ENCODE data around the gene FAM193A. TPM values are rescaled to one million over a fixed set of nuclear protein-coding genes. Genes with fewer than 3 reads are reported as not detected.

FAM193A gene
- total and polyA plus RNA-seq, 12 donors = 12.9 to 30.8 (median 23.1) TPM

DNA sequence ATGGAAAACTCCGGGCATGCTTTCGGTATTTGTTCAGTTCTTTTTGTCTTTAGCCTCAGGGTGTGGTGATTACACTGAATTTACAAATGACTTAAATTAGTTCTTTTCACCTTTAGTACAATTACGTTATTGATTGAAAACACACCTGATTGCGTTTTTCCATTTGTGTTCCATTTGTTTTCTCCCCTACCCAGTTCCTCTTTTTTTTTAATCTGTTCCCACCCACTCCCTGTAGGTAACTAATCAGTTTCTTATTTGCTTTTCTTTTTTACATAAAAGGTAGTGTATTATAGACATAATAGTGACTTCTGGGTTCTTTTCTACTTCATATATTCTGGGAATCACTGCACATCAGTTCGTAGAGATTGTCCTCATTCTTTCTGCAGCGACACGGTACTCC lies 166.3 kb downstream of the FAM193A start:
- Histone ChIP-seq H3K27ac (no peak overlapping the region), H3K9me3 (replicated peaks in 1 of 3) (no peaks in the 10 kb centered on the region), H3K27me3 (no peaks in the 10 kb centered on the region), H3K36me3 (replicated peaks in 1 of 2) (peaks cover 0 to 66% of the 10 kb centered on the region in 2 donors), H3K4me3 (no peak overlapping the region), H3K4me1 (replicated peaks in 1 of 2) (no peaks in the 10 kb centered on the region)
- WGBS, 4 donors = 82 to 96% (median 89%) methylated on average over 7 of the region's 7 CpGs
- TF ChIP-seq POLR2A (IDR thresholded peaks at IDR 0.05) = no peak
- TF ChIP-seq, protein P1, sequence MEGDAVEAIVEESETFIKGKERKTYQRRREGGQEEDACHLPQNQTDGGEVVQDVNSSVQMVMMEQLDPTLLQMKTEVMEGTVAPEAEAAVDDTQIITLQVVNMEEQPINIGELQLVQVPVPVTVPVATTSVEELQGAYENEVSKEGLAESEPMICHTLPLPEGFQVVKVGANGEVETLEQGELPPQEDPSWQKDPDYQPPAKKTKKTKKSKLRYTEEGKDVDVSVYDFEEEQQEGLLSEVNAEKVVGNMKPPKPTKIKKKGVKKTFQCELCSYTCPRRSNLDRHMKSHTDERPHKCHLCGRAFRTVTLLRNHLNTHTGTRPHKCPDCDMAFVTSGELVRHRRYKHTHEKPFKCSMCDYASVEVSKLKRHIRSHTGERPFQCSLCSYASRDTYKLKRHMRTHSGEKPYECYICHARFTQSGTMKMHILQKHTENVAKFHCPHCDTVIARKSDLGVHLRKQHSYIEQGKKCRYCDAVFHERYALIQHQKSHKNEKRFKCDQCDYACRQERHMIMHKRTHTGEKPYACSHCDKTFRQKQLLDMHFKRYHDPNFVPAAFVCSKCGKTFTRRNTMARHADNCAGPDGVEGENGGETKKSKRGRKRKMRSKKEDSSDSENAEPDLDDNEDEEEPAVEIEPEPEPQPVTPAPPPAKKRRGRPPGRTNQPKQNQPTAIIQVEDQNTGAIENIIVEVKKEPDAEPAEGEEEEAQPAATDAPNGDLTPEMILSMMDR (IDR thresholded peaks at IDR 0.05) = no peak
- intact Hi-C loops (cut with DNase I) = no loop called here
- DNase-seq = no peak

DNA sequence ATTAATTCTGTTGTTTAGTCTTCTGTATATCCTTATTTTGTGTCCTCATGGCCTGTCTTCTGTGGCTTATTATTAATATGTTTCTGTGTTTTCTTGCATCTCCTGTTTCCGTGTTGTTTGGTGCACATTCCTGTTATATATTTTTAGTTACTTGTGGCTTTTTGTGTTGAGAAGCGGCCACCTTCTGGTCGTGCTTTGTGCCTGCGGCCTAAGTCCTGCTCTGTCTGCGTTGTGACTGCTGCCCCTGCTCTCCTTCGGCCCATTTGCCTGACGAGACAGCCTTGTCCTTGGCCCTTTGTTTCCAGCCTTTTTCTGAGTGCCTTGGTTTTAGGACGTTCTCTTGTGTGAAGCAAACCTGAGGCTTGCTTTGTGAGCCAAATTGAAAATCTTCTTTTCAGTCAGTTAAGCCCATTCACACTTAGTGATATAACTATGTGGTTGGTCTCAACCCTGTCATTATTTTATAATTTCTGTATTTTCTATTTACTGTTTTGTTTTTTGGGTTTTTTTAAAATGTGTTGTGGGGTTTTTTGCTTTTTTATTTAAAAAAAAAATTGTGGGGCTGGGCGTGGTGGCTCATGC lies 175.9 kb downstream of the FAM193A start:
- DNase-seq = peak in 1 of 7 donors; percentile 12
- intact Hi-C loops (cut with DNase I) = no loop called here
- WGBS, 4 donors = 58 to 75% (median 66%) methylated on average over 9 of the region's 9 CpGs
- TF ChIP-seq POLR2A (IDR thresholded peaks at IDR 0.05) = no peak
- TF ChIP-seq, protein P1 (IDR thresholded peaks at IDR 0.05) = peak in 2 of 6 experiments; percentile 13 to 29
- Histone ChIP-seq H3K4me3 (no peak overlapping the region), H3K27ac (no peak overlapping the region), H3K4me1 (replicated peaks in 1 of 2) (peaks cover 5 to 18% of the 10 kb centered on the region in 2 donors), H3K36me3 (replicated peaks in 1 of 2) (peaks cover 0 to 16% of the 10 kb centered on the region in 2 donors), H3K27me3 (no peaks in the 10 kb centered on the region), H3K9me3 (replicated peaks in 1 of 3) (no peaks in the 10 kb centered on the region)

DNA sequence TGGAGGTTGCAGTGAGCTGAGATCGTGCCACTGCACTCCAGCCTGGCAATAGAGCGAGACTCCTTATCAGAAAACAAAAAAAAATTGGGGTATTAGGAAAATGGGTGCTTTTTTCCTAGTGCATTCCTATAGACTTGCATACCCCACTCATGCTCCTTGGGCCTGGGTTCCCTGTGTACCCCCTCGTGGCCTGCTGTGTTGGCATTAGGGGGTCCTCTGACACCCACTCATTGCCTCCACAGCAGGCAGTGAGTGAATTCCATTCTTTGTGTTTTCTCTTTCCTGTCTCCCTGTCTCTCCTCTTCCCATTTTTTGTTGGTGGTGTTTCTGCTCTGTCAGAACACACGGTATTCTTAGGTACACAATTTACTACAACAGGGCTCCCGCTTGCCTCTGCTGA lies 176.9 kb downstream of the FAM193A start:
- no peak for TF ChIP-seq POLR2A (IDR thresholded peaks at IDR 0.05)
- TF ChIP-seq, protein P1 (IDR thresholded peaks at IDR 0.05) = no peak
- peaks cover 5 to 18% of the 10 kb centered on the region in 2 donors for H3K4me1 ChIP-seq (replicated peaks in 1 of 2)
- H3K27me3 ChIP-seq = no peaks in the 10 kb centered on the region
- no peaks in the 10 kb centered on the region for H3K9me3 ChIP-seq (replicated peaks in 1 of 3)
- DNase-seq = peak in 1 of 7 donors; percentile 13
- H3K4me3 ChIP-seq = no peak overlapping the region
- peak overlapping the region in 3 of 5 donors; percentile 2 to 82 (median 48) for H3K27ac ChIP-seq
- H3K36me3 ChIP-seq (replicated peaks in 1 of 2) = peaks cover 0 to 16% of the 10 kb centered on the region in 2 donors
- WGBS, 4 donors = 87 to 95% (median 93%) methylated on average over 5 of the region's 5 CpGs
- intact Hi-C loops (cut with DNase I) = no loop called here

- Histone ChIP-seq H3K4me3 (no peak overlapping the region), H3K9me3 (replicated peaks in 1 of 3) (no peaks in the 10 kb centered on the region), H3K27me3 (no peaks in the 10 kb centered on the region), H3K4me1 (replicated peaks in 1 of 2) (peaks cover 5 to 18% of the 10 kb centered on the region in 2 donors), H3K36me3 (replicated peaks in 1 of 2) (peaks cover 0 to 16% of the 10 kb centered on the region in 2 donors), H3K27ac (peak overlapping the region in 3 of 5 donors; percentile 23 to 82 (median 48))
- peak in 4 of 7 donors; percentile 24 to 64 (median 42) for DNase-seq
- intact Hi-C loops (cut with DNase I) = no loop called here
- WGBS, 4 donors = 46 to 64% (median 57%) methylated on average over 10 of the region's 10 CpGs
- no peak for TF ChIP-seq POLR2A (IDR thresholded peaks at IDR 0.05)
- TF ChIP-seq, protein P1 (IDR thresholded peaks at IDR 0.05) = no peak
These were observed 177.8 kb downstream of the FAM193A start for GRCh38 chr4:2714061-2714770.

All from adrenal gland (tissue), 12 donors.